Measurements from ENCODE around the gene CD82. TPM values are rescaled to one million over a fixed set of nuclear protein-coding genes. Genes with fewer than 3 reads are reported as not detected.

CD82 gene
- total and polyA plus RNA-seq, 2 of the 13 experiments (the other 11 are each of a cell fraction or from before 2014, with no cell fraction given), result 0.05 TPM; not detected in 1

DNA sequence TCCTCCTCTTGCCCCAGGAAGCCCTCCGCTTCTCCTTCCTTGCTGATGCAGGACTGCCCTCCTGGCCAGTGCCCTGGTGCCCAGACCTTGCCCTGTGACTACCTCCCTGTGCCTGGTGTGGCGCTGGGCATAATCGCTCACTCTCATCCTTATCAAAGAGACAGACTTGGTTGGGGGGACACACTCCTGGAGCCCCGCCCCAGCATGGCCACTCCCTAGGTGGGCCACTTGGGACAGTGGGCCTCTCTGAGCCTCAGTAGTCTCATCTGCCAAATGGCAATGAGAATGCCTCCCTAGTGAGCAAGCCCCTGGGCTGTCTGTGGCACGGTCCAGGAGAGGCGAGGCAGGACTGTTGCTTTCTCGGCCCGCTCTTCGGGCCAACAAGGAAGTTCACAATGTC lies 88.6 kb downstream of the CD82 start (continued):
- TF ChIP-seq, protein P1, sequence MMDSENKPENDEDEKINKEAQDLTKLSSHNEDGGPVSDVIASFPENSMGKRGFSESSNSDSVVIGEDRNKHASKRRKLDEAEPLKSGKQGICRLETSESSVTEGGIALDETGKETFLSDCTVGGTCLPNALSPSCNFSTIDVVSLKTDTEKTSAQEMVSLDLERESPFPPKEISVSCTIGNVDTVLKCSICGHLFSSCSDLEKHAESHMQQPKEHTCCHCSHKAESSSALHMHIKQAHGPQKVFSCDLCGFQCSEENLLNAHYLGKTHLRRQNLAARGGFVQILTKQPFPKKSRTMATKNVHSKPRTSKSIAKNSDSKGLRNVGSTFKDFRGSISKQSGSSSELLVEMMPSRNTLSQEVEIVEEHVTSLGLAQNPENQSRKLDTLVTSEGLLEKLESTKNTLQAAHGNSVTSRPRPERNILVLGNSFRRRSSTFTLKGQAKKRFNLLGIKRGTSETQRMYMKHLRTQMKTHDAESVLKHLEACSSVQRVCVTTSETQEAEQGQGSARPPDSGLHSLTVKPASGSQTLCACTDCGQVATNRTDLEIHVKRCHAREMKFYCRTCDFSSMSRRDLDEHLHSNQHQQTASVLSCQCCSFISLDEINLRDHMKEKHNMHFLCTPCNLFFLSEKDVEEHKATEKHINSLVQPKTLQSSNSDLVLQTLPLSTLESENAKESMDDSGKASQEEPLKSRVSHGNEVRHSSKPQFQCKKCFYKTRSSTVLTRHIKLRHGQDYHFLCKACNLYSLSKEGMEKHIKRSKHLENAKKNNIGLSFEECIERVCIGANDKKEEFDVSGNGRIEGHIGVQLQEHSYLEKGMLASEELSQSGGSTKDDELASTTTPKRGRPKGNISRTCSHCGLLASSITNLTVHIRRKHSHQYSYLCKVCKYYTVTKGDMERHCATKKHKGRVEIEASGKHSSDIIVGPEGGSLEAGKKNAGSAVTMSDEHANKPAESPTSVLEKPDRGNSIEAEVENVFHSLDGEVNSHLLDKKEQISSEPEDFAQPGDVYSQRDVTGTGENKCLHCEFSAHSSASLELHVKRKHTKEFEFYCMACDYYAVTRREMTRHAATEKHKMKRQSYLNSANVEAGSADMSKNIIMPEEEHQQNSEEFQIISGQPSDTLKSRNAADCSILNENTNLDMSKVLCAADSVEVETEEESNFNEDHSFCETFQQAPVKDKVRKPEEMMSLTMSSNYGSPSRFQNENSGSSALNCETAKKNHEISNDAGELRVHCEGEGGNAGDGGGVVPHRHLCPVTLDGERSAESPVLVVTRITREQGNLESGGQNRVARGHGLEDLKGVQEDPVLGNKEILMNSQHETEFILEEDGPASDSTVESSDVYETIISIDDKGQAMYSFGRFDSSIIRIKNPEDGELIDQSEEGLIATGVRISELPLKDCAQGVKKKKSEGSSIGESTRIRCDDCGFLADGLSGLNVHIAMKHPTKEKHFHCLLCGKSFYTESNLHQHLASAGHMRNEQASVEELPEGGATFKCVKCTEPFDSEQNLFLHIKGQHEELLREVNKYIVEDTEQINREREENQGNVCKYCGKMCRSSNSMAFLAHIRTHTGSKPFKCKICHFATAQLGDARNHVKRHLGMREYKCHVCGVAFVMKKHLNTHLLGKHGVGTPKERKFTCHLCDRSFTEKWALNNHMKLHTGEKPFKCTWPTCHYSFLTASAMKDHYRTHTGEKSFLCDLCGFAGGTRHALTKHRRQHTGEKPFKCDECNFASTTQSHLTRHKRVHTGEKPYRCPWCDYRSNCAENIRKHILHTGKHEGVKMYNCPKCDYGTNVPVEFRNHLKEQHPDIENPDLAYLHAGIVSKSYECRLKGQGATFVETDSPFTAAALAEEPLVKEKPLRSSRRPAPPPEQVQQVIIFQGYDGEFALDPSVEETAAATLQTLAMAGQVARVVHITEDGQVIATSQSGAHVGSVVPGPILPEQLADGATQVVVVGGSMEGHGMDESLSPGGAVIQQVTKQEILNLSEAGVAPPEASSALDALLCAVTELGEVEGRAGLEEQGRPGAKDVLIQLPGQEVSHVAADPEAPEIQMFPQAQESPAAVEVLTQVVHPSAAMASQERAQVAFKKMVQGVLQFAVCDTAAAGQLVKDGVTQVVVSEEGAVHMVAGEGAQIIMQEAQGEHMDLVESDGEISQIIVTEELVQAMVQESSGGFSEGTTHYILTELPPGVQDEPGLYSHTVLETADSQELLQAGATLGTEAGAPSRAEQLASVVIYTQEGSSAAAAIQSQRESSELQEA (CRISPR knock-in tag; IDR thresholded peaks at IDR 0.05; ENCODE audit: not compliant biosample characterization), result no peak
- TF ChIP-seq KMT2B (CRISPR knock-in tag; IDR thresholded peaks at IDR 0.05) (no peak), ZNF75D (CRISPR knock-in tag; IDR thresholded peaks at IDR 0.05; ENCODE audit: borderline replicate concordance) (no peak)
- TF ChIP-seq, protein P2, sequence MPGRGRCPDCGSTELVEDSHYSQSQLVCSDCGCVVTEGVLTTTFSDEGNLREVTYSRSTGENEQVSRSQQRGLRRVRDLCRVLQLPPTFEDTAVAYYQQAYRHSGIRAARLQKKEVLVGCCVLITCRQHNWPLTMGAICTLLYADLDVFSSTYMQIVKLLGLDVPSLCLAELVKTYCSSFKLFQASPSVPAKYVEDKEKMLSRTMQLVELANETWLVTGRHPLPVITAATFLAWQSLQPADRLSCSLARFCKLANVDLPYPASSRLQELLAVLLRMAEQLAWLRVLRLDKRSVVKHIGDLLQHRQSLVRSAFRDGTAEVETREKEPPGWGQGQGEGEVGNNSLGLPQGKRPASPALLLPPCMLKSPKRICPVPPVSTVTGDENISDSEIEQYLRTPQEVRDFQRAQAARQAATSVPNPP (CRISPR knock-in tag; IDR thresholded peaks at IDR 0.05), result no peak
